Keratinocyte (primary cell): ENCODE data around the gene DEGS2.

Experiments
- CTCF ChIP-seq, 3 experiments: IDR thresholded peaks in 1 of 3; conservative IDR thresholded peaks in 1 of 3; optimal IDR thresholded peaks in 1 of 3; 2 replicates in 2 of 3; 3 replicates in 1 of 3; pipeline versions ENCODE3 to v1.5.1; 2011; ENCODE audit warnings: low read length in 3 of 3, mild to moderate bottlenecking in 3 of 3, moderate library complexity in 2 of 3, control low read depth in 1 of 3, inconsistent platforms in 1 of 3; ENCODE audit not compliant: insufficient read depth in 2 of 3; ENCODE audit errors: extremely low read depth in 1 of 3
- EZH2 ChIP-seq: IDR thresholded peaks from one replicate; pipeline ENCODE4 v1.6.1; 2012; ENCODE audit warnings: inconsistent platforms, mild to moderate bottlenecking, low read length, moderate library complexity

GRCh38 chr14:100165376-100165775 lies 5.9 kb upstream of the DEGS2 start:
- TF ChIP-seq CTCF (optimal IDR thresholded peaks at IDR 0.05 in 1 of 3, IDR thresholded peaks at IDR 0.05 in 1 of 3, conservative IDR thresholded peaks at IDR 0.05 in 1 of 3; ENCODE audit: extremely low read depth in 1 of 3, insufficient read depth in 2 of 3, low read length in 3 of 3) (peak in 2 of 3 experiments; percentile 42 to 51), EZH2 (peak; percentile 61)
